Left ventricle myocardium inferior (tissue), 1 donor: Measurements from ENCODE around the gene CTCF. TPM values are rescaled to one million over a fixed set of nuclear protein-coding genes. Genes with fewer than 3 reads are reported as not detected.

Experiments used
- DNase-seq: peaks from one replicate; pipeline ENCODE4 v3.0.0-alpha.2; 2020
- H3K27ac ChIP-seq: fragments of 200-600 bp; replicated peaks from 2 replicates; pipeline ENCODE4 v1.8.0; 2021
- H3K27me3 ChIP-seq: fragments of 200-600 bp; 2 replicates; pipeline ENCODE4 v1.8.0; 2021; ENCODE audit warnings: low read depth
- H3K36me3 ChIP-seq: fragments of 200-600 bp; 2 replicates; pipeline ENCODE4 v1.8.0; 2021
- H3K4me1 ChIP-seq: fragments of 200-600 bp; 2 replicates; pipeline ENCODE4 v1.8.0; 2021
- H3K4me3 ChIP-seq: fragments of 200-600 bp; 2 replicates; pipeline ENCODE4 v1.8.0; 2021; ENCODE audit warnings: mild to moderate bottlenecking, moderate library complexity
- H3K9me3 ChIP-seq: fragments of 200-600 bp; replicated peaks from 2 replicates; pipeline ENCODE4 v1.8.0; 2021
- intact Hi-C: fragments of 100-400 bp; cut with micrococcal nuclease; formaldehyde crosslinking; loops from one replicate; pipeline ENCODE4 v1.11.0; 2022
- total RNA-seq: library from RNA; stranded (reverse); fragmentation: NEBNext Ultra II Directional; extraction: Animal tissue kit (Norgen Biotek cat#: 25700); gene quantifications from one replicate; pipeline ENCODE4 v1.2.1, GENCODE V29; 2021
- TF ChIP-seq, protein P1 (sequence below): fragments of 200-600 bp; IDR thresholded peaks from 2 replicates; pipeline ENCODE4 v1.8.0; 2021; ENCODE audit warnings: antibody characterized with exemption, mild to moderate bottlenecking, borderline replicate concordance
- donor health status: DM: no; HTN: yes; CAD: no; lungs with severe emphysema.

CTCF gene
- total RNA-seq, 1 donor from 2014 or later, result 26.1 TPM

DNA sequence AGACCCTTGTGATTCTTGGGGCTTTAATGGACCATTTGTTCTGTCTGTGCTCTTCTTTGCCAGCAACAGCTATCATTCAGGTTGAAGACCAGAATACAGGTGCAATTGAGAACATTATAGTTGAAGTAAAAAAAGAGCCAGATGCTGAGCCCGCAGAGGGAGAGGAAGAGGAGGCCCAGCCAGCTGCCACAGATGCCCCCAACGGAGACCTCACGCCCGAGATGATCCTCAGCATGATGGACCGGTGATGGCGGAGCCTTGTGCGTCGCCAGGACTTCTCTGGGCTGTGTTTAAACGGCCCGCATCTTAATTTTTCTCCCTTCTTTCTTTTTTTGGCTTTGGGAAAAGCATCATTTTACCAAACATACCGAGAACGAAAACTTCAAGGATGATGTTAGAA, 75.3 kb downstream of the CTCF start:
- intact Hi-C loops, result loop anchor here (10.0 kb wide), 1 partner anchor 63 kb away; no protein-coding TSS in a partner anchor
- no peak for DNase-seq
- H3K9me3 ChIP-seq, result no peaks in the 10 kb centered on the region
- peaks cover 24% of the 10 kb centered on the region for H3K4me1 ChIP-seq
- H3K27me3 ChIP-seq, result no peaks in the 10 kb centered on the region
- no peak overlapping the region for H3K27ac ChIP-seq
- TF ChIP-seq, protein P1, sequence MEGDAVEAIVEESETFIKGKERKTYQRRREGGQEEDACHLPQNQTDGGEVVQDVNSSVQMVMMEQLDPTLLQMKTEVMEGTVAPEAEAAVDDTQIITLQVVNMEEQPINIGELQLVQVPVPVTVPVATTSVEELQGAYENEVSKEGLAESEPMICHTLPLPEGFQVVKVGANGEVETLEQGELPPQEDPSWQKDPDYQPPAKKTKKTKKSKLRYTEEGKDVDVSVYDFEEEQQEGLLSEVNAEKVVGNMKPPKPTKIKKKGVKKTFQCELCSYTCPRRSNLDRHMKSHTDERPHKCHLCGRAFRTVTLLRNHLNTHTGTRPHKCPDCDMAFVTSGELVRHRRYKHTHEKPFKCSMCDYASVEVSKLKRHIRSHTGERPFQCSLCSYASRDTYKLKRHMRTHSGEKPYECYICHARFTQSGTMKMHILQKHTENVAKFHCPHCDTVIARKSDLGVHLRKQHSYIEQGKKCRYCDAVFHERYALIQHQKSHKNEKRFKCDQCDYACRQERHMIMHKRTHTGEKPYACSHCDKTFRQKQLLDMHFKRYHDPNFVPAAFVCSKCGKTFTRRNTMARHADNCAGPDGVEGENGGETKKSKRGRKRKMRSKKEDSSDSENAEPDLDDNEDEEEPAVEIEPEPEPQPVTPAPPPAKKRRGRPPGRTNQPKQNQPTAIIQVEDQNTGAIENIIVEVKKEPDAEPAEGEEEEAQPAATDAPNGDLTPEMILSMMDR, result no peak
- no peak overlapping the region for H3K4me3 ChIP-seq
- peaks cover 58% of the 10 kb centered on the region for H3K36me3 ChIP-seq

DNA sequence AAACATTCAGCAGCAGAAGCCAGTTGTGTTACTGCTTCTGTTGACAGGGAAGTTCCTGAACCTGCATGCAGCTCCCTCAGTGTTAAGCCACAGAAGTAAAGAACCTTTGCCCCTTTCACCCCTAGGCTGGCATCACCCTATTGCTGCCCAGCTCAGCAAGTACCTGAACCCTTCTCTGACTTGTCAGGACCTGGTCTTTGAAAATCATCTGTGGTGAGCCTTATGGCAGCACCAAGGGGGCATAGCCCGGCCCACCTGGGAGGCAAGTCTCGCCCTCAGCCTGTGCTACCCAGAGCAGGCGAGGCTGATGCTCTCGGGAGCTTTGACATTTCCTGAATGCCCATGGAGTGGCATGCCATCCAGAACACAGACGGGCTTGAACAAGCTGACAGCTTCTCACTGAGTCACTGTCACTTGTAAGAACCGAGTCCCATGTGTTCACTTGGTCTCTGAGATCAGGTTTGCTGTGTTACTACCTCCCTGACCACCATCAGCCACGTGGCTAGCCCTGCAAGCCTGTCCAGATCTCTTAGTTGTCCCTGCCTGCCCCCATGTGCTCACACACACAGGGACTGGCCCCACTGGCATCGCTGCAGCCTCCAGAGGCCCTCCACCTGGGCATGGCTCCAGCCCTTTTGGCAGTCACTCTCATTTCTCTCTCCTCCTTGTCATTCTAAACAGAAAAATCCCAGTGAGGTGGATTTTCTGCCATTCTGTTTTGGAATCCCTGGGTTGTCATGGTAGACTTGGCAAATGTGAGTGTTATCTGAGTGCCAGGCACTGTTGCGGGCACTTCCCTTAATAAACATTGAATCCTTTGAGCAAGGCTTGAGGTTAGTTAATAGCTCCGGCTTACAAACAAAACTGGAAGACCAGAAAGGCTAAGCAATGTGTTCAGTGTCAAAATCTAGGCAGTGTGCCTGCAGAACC, 79.7 kb downstream of the CTCF start:
- peaks cover 30% of the 10 kb centered on the region for H3K27me3 ChIP-seq
- H3K27ac ChIP-seq, result peak overlapping the region; percentile 71
- intact Hi-C loops, result no loop called here
- H3K9me3 ChIP-seq, result no peaks in the 10 kb centered on the region
- TF ChIP-seq, protein P1, result no peak
- H3K4me1 ChIP-seq, result peaks cover 35% of the 10 kb centered on the region
- no peak overlapping the region for H3K4me3 ChIP-seq
- H3K36me3 ChIP-seq, result peaks cover 26% of the 10 kb centered on the region
- peak; percentile 80 for DNase-seq

DNA sequence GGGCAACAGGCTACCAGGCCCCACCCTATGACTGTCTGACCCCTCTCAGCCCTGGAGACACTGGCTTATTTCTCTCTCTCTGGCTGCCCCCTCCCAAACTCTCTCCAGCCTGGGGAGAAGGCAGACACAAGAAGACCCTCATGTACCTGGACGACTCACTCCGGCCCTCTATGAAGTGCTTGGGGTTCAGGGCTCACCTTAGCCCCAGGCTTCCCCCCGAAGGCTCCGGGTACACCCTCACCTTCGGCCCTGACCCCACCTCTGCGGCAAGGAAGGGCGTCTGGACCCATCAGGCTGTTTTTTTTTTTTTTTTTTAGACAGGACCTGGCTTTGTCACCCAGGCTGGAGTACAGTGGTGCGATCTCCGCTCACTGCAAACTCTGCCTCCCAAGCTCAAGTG, 81.7 kb downstream of the CTCF start:
- H3K27ac ChIP-seq, result no peak overlapping the region
- no peak for DNase-seq
- peaks cover 50% of the 10 kb centered on the region for H3K27me3 ChIP-seq
- H3K4me1 ChIP-seq, result peaks cover 45% of the 10 kb centered on the region
- intact Hi-C loops, result no loop called here
- peaks cover 6% of the 10 kb centered on the region for H3K36me3 ChIP-seq
- TF ChIP-seq, protein P1, result no peak
- H3K9me3 ChIP-seq, result no peaks in the 10 kb centered on the region
- no peak overlapping the region for H3K4me3 ChIP-seq

DNA sequence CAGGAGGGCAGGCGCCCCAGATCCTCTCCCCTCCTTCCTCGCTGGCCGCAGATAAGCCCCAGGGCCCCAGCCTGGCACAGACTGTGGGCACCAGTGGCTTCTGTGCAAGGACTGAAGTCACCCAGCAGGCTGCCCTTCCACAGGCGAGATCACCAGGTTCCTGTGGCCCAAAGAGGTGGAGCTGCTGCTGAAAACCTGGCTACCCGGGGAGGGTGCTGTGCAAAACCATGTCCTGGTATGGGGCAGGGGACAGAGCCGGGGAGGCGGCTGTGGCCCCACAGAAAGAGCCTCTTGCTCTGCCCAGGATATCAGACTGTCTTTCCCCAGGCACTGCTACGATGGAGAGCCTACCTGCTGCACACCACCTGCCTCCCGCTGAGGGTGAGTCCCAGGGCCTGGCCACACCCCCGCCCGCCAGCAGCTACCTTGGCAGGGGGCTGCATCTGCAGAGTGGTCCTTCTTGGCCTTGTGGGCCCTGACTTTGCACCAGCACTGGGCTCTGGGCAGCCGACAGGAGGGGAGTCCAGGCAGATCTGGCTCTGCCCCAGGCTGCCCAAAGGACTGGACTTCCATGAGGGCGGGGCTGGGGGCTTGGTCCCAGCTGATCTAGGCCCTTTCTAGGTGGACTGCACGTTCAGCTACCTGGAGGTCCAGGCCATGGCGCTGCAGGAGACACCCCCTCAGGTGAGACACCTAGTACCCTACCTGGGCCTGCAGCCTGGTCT, 83.2 kb downstream of the CTCF start:
- no peak for DNase-seq

DNA sequence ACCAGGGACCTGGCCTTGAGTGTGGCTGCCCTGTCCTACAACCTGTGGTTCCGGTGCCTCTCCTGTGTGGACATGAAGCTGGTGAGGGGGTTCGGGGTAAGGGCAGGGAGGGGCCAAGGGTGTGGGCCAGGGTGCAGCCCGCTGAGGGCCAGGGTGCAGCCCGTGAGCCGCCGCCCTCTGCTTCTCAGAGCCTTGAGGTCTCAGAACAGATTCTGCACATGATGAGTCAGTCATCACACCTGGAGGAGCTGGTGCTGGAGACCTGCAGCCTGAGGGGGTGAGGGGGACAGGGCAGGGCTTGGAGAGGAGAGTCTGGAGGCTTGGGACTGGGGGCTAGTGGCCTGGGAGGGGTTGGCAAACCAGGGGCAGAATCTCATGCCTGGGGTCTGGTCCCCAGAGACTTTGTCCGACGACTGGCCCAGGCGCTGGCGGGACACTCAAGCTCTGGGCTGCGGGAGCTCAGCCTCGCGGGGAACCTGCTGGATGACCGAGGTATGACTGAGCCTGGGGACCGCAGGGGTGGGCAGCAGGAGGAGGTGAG, 84.9 kb downstream of the CTCF start:
- H3K4me3 ChIP-seq, result no peak overlapping the region
- no peak for DNase-seq
- H3K9me3 ChIP-seq, result no peaks in the 10 kb centered on the region
- intact Hi-C loops, result no loop called here
- peaks cover 37% of the 10 kb centered on the region for H3K4me1 ChIP-seq
- H3K27ac ChIP-seq, result no peak overlapping the region
- TF ChIP-seq, protein P1, result no peak
- H3K36me3 ChIP-seq, result no peaks in the 10 kb centered on the region
- peaks cover 82% of the 10 kb centered on the region for H3K27me3 ChIP-seq

More for the DNA sequence above, 83.2 kb downstream of the CTCF start:
- no peaks in the 10 kb centered on the region for H3K36me3 ChIP-seq
- H3K9me3 ChIP-seq, result no peaks in the 10 kb centered on the region
- peaks cover 44% of the 10 kb centered on the region for H3K4me1 ChIP-seq
- H3K27me3 ChIP-seq, result peaks cover 66% of the 10 kb centered on the region
- TF ChIP-seq, protein P1, result no peak
- intact Hi-C loops, result no loop called here
- H3K27ac ChIP-seq, result no peak overlapping the region
- peak overlapping the region; percentile 60 for H3K4me3 ChIP-seq
